ENCODE results near the gene PCSK9. TPM values are rescaled to one million over a fixed set of nuclear protein-coding genes. Genes with fewer than 3 reads are reported as not detected.

PCSK9 gene
- total and polyA plus RNA-seq, 2 of the 13 experiments (the other 11 are each of a cell fraction or from before 2014, with no cell fraction given): 33.3 to 80.5 TPM

DNA sequence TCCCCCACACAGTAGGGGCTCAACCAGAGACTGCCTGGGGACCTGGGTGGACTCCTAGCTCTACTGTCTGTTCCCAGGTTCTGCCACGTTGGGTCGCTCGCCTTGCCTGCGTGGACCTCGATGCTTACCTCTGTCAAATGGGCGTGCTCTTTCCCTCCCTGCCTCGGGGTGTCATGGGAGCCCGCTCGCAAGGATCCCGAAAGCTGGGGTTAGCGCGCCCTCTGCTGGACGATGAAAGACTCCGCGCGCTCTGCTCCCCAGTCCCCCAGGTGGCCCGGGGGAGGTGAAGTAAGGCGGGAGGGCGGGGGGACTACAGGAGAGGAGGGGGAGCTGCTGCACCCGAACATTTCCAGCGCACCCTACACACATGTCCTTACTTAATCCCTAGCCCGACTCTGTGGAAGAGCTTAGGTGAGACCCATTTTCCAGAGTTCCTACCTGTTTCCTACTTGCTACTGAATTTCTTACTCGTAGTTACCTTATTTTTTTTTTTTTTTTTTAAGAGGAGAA is 42.9 kb upstream of the PCSK9 start (continued):
- TF ChIP-seq, protein P1, sequence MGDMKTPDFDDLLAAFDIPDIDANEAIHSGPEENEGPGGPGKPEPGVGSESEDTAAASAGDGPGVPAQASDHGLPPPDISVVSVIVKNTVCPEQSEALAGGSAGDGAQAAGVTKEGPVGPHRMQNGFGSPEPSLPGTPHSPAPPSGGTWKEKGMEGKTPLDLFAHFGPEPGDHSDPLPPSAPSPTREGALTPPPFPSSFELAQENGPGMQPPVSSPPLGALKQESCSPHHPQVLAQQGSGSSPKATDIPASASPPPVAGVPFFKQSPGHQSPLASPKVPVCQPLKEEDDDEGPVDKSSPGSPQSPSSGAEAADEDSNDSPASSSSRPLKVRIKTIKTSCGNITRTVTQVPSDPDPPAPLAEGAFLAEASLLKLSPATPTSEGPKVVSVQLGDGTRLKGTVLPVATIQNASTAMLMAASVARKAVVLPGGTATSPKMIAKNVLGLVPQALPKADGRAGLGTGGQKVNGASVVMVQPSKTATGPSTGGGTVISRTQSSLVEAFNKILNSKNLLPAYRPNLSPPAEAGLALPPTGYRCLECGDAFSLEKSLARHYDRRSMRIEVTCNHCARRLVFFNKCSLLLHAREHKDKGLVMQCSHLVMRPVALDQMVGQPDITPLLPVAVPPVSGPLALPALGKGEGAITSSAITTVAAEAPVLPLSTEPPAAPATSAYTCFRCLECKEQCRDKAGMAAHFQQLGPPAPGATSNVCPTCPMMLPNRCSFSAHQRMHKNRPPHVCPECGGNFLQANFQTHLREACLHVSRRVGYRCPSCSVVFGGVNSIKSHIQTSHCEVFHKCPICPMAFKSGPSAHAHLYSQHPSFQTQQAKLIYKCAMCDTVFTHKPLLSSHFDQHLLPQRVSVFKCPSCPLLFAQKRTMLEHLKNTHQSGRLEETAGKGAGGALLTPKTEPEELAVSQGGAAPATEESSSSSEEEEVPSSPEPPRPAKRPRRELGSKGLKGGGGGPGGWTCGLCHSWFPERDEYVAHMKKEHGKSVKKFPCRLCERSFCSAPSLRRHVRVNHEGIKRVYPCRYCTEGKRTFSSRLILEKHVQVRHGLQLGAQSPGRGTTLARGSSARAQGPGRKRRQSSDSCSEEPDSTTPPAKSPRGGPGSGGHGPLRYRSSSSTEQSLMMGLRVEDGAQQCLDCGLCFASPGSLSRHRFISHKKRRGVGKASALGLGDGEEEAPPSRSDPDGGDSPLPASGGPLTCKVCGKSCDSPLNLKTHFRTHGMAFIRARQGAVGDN (CRISPR knock-in tag; IDR thresholded peaks at IDR 0.05): peak; percentile 69
- TF ChIP-seq ZNF547 (CRISPR knock-in tag; IDR thresholded peaks at IDR 0.05) (peak; percentile 37; the same call in 1 of the 2 replicates), ETV6 (CRISPR knock-in tag; conservative IDR thresholded peaks at IDR 0.05) (no peak), ZNF274 (CRISPR knock-in tag; IDR thresholded peaks at IDR 0.05) (peak; percentile 44; the same call in 1 of the 2 replicates), TOPORS (CRISPR knock-in tag; IDR thresholded peaks at IDR 0.05) (no peak), ADNP (CRISPR knock-in tag; IDR thresholded peaks at IDR 0.05) (peak; percentile 88), TCF7 (IDR thresholded peaks at IDR 0.05; ENCODE audit: low read depth) (no peak), RAD21 (CRISPR knock-in tag; IDR thresholded peaks at IDR 0.05) (peak; percentile 91), AGO2 (optimal IDR thresholded peaks at IDR 0.05; ENCODE audit: low read depth, low read length) (no peak), ZNF143 (CRISPR knock-in tag; IDR thresholded peaks at IDR 0.05) (peak; percentile 68), ZNF569 (CRISPR knock-in tag; IDR thresholded peaks at IDR 0.05; ENCODE audit: borderline replicate concordance) (no peak), DR1 (CRISPR knock-in tag; IDR thresholded peaks at IDR 0.05) (no peak), TEAD3 (CRISPR knock-in tag; optimal IDR thresholded peaks at IDR 0.05; ENCODE audit: borderline replicate concordance) (no peak), ZNF883 (CRISPR knock-in tag; IDR thresholded peaks at IDR 0.05; ENCODE audit: not compliant biosample characterization) (peak; percentile 37), REL (CRISPR knock-in tag; conservative IDR thresholded peaks at IDR 0.05) (0 out of 2 replicates have a peak, but pooled peaks have one; percentile 28), DNMT1 (CRISPR knock-in tag; IDR thresholded peaks at IDR 0.05) (0 out of 2 replicates have a peak, but pooled peaks have one; percentile 31), NONO (IDR thresholded peaks at IDR 0.05) (no peak), NONO (CRISPR knock-in tag; conservative IDR thresholded peaks at IDR 0.05) (0 out of 2 replicates have a peak, but pooled peaks have one; percentile 21), STAG1 (CRISPR knock-in tag; IDR thresholded peaks at IDR 0.05) (peak; percentile 86), ZMYM3 (CRISPR knock-in tag; IDR thresholded peaks at IDR 0.05) (peak; percentile 96), ZBTB1 (CRISPR knock-in tag; IDR thresholded peaks at IDR 0.05; ENCODE audit: borderline replicate concordance) (no peak), ZNF788 (CRISPR knock-in tag; IDR thresholded peaks at IDR 0.05; ENCODE audit: borderline replicate concordance) (peak; percentile 25; the same call in 1 of the 2 replicates), ZNF205 (CRISPR knock-in tag; IDR thresholded peaks at IDR 0.05) (0 out of 2 replicates have a peak, but pooled peaks have one; percentile 43)
- TF ChIP-seq, protein P2, sequence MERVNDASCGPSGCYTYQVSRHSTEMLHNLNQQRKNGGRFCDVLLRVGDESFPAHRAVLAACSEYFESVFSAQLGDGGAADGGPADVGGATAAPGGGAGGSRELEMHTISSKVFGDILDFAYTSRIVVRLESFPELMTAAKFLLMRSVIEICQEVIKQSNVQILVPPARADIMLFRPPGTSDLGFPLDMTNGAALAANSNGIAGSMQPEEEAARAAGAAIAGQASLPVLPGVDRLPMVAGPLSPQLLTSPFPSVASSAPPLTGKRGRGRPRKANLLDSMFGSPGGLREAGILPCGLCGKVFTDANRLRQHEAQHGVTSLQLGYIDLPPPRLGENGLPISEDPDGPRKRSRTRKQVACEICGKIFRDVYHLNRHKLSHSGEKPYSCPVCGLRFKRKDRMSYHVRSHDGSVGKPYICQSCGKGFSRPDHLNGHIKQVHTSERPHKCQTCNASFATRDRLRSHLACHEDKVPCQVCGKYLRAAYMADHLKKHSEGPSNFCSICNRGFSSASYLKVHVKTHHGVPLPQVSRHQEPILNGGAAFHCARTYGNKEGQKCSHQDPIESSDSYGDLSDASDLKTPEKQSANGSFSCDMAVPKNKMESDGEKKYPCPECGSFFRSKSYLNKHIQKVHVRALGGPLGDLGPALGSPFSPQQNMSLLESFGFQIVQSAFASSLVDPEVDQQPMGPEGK (CRISPR knock-in tag; IDR thresholded peaks at IDR 0.05): peak; percentile 49; the same call in 1 of the 2 replicates
- TF ChIP-seq, protein P3, sequence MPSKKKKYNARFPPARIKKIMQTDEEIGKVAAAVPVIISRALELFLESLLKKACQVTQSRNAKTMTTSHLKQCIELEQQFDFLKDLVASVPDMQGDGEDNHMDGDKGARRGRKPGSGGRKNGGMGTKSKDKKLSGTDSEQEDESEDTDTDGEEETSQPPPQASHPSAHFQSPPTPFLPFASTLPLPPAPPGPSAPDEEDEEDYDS (CRISPR knock-in tag; IDR thresholded peaks at IDR 0.05): no peak
- TF ChIP-seq, protein P4, sequence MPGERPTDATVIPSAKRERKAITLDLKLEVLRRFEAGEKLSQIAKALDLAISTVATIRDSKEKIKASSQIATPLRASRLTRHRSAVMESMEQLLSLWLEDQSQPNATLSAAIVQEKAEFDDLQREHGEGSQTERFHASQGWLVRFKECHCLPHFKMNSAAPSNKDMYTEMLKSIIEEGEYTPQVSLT (CRISPR knock-in tag; IDR thresholded peaks at IDR 0.05; ENCODE audit: borderline replicate concordance, low read depth): no peak
